Tracheal epithelial cell (primary cell): Measurements from ENCODE around the gene CARMIL1. TPM values are rescaled to one million over a fixed set of nuclear protein-coding genes. Genes with fewer than 3 reads are reported as not detected.

ENCODE experiments used
- total RNA-seq: library from RNA; depleted of rRNA; stranded (reverse); fragments of >200 nt; gene quantifications from 2 replicates; pipeline ENCODE4 v1.2.1, GENCODE V29; 2014

Gene CARMIL1
- total RNA-seq: 15.1 and 23.4 TPM in 2 replicates

GRCh38 chr6:25278914-25279747 lies at the start of gene CARMIL1:
TSS of gene CARMIL1 (plus strand) at chr6:25279374. CDS start at chr6:25279796, 422 bp downstream.

GRCh38 chr6:25652007-25652515 lies 372.9 kb downstream of the CARMIL1 start, which contains the start of gene SCGN:
TSS of gene SCGN (plus strand) at chr6:25652215. CDS start at chr6:25652404, 189 bp downstream.

